ENCODE results near the gene TNPO2. TPM values are rescaled to one million over a fixed set of nuclear protein-coding genes. Genes with fewer than 3 reads are reported as not detected.

The TNPO2 gene
- total and polyA plus RNA-seq, 2 of the 13 experiments (the other 11 are each of a cell fraction or from before 2014, with no cell fraction given), result 31.7 to 61.0 TPM

DNA sequence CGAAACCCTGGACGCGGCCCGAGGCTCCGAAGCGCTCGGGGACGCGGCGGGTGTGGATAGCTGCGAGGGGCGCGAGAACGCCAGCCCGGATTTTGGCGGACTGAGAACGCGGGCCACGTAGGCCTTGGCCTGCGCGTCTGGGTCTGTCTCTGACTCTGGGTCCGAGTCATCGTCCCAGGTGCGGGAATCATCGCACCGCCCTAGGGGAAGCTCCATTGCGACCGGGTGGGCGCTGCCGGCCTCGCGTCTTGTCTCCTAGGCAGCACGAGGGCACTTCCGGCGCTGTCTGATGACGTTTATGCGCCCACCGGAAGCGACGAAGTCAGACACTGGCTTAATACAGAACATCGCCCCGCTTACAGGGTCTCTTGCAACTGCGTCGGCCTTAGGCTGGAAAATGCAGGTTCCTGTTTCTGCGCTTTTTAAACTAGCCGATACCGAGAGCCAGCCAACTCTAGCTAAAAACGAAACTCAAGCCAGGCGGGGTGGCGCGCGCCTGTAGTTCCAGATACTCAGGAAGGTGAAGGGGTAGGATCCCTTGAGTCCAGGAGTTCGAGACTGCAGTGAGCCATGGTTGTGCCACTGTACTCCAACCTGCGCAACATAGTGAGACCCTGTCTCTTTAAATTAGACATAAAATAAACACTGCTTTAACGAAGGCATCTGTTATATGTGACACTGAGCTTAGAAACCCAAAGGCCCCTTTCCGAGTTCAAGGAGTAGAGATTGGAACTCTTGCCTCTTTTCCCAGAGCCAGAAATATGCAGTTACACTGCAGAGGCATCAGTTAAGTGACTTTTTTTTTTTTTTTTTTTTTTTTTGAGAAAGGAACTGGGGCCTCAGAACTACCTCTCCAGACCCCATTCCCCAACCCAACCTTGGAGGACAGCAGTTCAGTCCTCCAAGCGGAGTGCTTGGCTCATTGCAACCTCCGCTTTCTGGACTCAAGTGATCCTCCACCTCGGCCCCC, 27.1 kb downstream of the TNPO2 start, which contains the start of gene FBXW9 (continued):
- TF ChIP-seq, protein P1, sequence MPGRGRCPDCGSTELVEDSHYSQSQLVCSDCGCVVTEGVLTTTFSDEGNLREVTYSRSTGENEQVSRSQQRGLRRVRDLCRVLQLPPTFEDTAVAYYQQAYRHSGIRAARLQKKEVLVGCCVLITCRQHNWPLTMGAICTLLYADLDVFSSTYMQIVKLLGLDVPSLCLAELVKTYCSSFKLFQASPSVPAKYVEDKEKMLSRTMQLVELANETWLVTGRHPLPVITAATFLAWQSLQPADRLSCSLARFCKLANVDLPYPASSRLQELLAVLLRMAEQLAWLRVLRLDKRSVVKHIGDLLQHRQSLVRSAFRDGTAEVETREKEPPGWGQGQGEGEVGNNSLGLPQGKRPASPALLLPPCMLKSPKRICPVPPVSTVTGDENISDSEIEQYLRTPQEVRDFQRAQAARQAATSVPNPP (CRISPR knock-in tag; IDR thresholded peaks at IDR 0.05), result no peak
- TF ChIP-seq NONO (IDR thresholded peaks at IDR 0.05), result no peak
- TF ChIP-seq NONO (CRISPR knock-in tag; conservative IDR thresholded peaks at IDR 0.05), result peak; percentile 60
- TF ChIP-seq GZF1 (CRISPR knock-in tag; IDR thresholded peaks at IDR 0.05), result no peak
- TF ChIP-seq, protein P2, sequence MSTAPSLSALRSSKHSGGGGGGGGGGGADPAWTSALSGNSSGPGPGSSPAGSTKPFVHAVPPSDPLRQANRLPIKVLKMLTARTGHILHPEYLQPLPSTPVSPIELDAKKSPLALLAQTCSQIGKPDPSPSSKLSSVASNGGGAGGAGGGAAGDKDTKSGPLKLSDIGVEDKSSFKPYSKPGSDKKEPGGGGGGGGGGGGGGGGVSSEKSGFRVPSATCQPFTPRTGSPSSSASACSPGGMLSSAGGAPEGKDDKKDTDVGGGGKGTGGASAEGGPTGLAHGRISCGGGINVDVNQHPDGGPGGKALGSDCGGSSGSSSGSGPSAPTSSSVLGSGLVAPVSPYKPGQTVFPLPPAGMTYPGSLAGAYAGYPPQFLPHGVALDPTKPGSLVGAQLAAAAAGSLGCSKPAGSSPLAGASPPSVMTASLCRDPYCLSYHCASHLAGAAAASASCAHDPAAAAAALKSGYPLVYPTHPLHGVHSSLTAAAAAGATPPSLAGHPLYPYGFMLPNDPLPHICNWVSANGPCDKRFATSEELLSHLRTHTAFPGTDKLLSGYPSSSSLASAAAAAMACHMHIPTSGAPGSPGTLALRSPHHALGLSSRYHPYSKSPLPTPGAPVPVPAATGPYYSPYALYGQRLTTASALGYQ (CRISPR knock-in tag; IDR thresholded peaks at IDR 0.05), result no peak
- TF ChIP-seq, protein P3, sequence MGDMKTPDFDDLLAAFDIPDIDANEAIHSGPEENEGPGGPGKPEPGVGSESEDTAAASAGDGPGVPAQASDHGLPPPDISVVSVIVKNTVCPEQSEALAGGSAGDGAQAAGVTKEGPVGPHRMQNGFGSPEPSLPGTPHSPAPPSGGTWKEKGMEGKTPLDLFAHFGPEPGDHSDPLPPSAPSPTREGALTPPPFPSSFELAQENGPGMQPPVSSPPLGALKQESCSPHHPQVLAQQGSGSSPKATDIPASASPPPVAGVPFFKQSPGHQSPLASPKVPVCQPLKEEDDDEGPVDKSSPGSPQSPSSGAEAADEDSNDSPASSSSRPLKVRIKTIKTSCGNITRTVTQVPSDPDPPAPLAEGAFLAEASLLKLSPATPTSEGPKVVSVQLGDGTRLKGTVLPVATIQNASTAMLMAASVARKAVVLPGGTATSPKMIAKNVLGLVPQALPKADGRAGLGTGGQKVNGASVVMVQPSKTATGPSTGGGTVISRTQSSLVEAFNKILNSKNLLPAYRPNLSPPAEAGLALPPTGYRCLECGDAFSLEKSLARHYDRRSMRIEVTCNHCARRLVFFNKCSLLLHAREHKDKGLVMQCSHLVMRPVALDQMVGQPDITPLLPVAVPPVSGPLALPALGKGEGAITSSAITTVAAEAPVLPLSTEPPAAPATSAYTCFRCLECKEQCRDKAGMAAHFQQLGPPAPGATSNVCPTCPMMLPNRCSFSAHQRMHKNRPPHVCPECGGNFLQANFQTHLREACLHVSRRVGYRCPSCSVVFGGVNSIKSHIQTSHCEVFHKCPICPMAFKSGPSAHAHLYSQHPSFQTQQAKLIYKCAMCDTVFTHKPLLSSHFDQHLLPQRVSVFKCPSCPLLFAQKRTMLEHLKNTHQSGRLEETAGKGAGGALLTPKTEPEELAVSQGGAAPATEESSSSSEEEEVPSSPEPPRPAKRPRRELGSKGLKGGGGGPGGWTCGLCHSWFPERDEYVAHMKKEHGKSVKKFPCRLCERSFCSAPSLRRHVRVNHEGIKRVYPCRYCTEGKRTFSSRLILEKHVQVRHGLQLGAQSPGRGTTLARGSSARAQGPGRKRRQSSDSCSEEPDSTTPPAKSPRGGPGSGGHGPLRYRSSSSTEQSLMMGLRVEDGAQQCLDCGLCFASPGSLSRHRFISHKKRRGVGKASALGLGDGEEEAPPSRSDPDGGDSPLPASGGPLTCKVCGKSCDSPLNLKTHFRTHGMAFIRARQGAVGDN (CRISPR knock-in tag; IDR thresholded peaks at IDR 0.05), result peak; percentile 83
- TF ChIP-seq, protein P4, sequence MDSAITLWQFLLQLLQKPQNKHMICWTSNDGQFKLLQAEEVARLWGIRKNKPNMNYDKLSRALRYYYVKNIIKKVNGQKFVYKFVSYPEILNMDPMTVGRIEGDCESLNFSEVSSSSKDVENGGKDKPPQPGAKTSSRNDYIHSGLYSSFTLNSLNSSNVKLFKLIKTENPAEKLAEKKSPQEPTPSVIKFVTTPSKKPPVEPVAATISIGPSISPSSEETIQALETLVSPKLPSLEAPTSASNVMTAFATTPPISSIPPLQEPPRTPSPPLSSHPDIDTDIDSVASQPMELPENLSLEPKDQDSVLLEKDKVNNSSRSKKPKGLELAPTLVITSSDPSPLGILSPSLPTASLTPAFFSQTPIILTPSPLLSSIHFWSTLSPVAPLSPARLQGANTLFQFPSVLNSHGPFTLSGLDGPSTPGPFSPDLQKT (CRISPR knock-in tag; IDR thresholded peaks at IDR 0.05; ENCODE audit: borderline replicate concordance), result peak; percentile 60; the same call in 1 of the 2 replicates
- TF ChIP-seq, protein P5, sequence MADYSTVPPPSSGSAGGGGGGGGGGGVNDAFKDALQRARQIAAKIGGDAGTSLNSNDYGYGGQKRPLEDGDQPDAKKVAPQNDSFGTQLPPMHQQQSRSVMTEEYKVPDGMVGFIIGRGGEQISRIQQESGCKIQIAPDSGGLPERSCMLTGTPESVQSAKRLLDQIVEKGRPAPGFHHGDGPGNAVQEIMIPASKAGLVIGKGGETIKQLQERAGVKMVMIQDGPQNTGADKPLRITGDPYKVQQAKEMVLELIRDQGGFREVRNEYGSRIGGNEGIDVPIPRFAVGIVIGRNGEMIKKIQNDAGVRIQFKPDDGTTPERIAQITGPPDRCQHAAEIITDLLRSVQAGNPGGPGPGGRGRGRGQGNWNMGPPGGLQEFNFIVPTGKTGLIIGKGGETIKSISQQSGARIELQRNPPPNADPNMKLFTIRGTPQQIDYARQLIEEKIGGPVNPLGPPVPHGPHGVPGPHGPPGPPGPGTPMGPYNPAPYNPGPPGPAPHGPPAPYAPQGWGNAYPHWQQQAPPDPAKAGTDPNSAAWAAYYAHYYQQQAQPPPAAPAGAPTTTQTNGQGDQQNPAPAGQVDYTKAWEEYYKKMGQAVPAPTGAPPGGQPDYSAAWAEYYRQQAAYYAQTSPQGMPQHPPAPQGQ (CRISPR knock-in tag; IDR thresholded peaks at IDR 0.05; ENCODE audit: borderline replicate concordance), result no peak
- TF ChIP-seq NR2F6 (IDR thresholded peaks at IDR 0.05), result no peak
- no peak for TF ChIP-seq NR2F6 (CRISPR knock-in tag; IDR thresholded peaks at IDR 0.05)
- TF ChIP-seq ZNF543 (CRISPR knock-in tag; IDR thresholded peaks at IDR 0.05), result no peak
- TF ChIP-seq REPIN1 (CRISPR knock-in tag; IDR thresholded peaks at IDR 0.05; ENCODE audit: borderline replicate concordance, low read depth), result 0 out of 2 replicates have a peak, but pooled peaks have one; percentile 35
- no peak for TF ChIP-seq NFIB (CRISPR knock-in tag; IDR thresholded peaks at IDR 0.05; ENCODE audit: borderline replicate concordance)
- peak; percentile 69; the same call in 1 of the 2 replicates for TF ChIP-seq DMAP1 (CRISPR knock-in tag; IDR thresholded peaks at IDR 0.05)
- TF ChIP-seq, protein P6, sequence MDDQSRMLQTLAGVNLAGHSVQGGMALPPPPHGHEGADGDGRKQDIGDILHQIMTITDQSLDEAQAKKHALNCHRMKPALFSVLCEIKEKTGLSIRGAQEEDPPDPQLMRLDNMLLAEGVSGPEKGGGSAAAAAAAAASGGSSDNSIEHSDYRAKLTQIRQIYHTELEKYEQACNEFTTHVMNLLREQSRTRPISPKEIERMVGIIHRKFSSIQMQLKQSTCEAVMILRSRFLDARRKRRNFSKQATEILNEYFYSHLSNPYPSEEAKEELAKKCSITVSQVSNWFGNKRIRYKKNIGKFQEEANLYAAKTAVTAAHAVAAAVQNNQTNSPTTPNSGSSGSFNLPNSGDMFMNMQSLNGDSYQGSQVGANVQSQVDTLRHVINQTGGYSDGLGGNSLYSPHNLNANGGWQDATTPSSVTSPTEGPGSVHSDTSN (CRISPR knock-in tag; IDR thresholded peaks at IDR 0.05; ENCODE audit: borderline replicate concordance), result no peak
- peak; percentile 86; the same call in 1 of the 2 replicates for TF ChIP-seq SALL2 (CRISPR knock-in tag; IDR thresholded peaks at IDR 0.05)
